ENCODE measurements around the gene RNASE13.

RNASE13 gene

GRCh38 chr14:21072031-21072473 is 37.4 kb upstream of the RNASE13 start (continued):
- TF ChIP-seq TSHZ1 (tag by site-specific recombination; IDR thresholded peaks at IDR 0.05; ENCODE audit: borderline replicate concordance) (no peak), ZNF341 (tag by site-specific recombination; IDR thresholded peaks at IDR 0.05; ENCODE audit: low read depth) (no peak), ZNF211 (tag by site-specific recombination; IDR thresholded peaks at IDR 0.05; ENCODE audit: low read depth) (no peak), ZNF785 (tag by site-specific recombination; IDR thresholded peaks at IDR 0.05) (no peak), PRDM2 (tag by site-specific recombination; IDR thresholded peaks at IDR 0.05; ENCODE audit: borderline replicate concordance) (no peak), CTCF (tag by site-specific recombination; IDR thresholded peaks at IDR 0.05) (no peak), ZSCAN5A (tag by site-specific recombination; IDR thresholded peaks at IDR 0.05) (no peak), PRDM10 (tag by site-specific recombination; IDR thresholded peaks at IDR 0.05) (peak; percentile 98), ZBTB11 (tag by site-specific recombination; conservative IDR thresholded peaks at IDR 0.05; ENCODE audit: low read depth) (no peak)

All from HEK293 (cell line).